Ishikawa (cell line): ENCODE measurements around the gene PKIG.

Source experiments
- CEBPB ChIP-seq: IDR thresholded peaks from 2 replicates; pipeline ENCODE4 v1.6.1; 2012
- CREB1 ChIP-seq: IDR thresholded peaks from 2 replicates; pipeline ENCODE4 v1.6.1; 2012; ENCODE audit warnings: low read depth
- EGR1 ChIP-seq: IDR thresholded peaks from 2 replicates; pipeline ENCODE4 v1.6.1; 2012
- EP300 ChIP-seq: IDR thresholded peaks from 2 replicates; pipeline ENCODE4 v1.6.1; 2012; ENCODE audit warnings: borderline replicate concordance
- FOXM1 ChIP-seq: IDR thresholded peaks from 2 replicates; pipeline ENCODE4 v1.6.1; 2012; ENCODE audit warnings: low read depth, borderline replicate concordance
- NFIC ChIP-seq: IDR thresholded peaks from 2 replicates; pipeline ENCODE4 v1.6.1; 2012
- RAD21 ChIP-seq: IDR thresholded peaks from 2 replicates; pipeline ENCODE4 v1.6.1; 2012; ENCODE audit warnings: low read depth
- TAF1 ChIP-seq: IDR thresholded peaks from 2 replicates; pipeline ENCODE4 v1.6.1; 2012; ENCODE audit warnings: low read depth, mild to moderate bottlenecking
- TCF12 ChIP-seq: IDR thresholded peaks from 2 replicates; pipeline ENCODE4 v1.6.1; 2012; ENCODE audit warnings: low read depth
- TEAD4 ChIP-seq: IDR thresholded peaks from 2 replicates; pipeline ENCODE4 v1.6.1; 2012
- YY1 ChIP-seq: IDR thresholded peaks from 2 replicates; pipeline ENCODE4 v1.6.1; 2012; ENCODE audit warnings: low read depth
- ZBTB7A ChIP-seq: IDR thresholded peaks from 2 replicates; pipeline ENCODE4 v1.6.1; 2012; ENCODE audit warnings: low read depth
- TF ChIP-seq, protein P1 (sequence below): IDR thresholded peaks from 2 replicates; pipeline ENCODE4 v1.6.1; 2012
- TF ChIP-seq, protein P2 (sequence below): IDR thresholded peaks from 2 replicates; pipeline ENCODE4 v1.6.1; 2012
- TF ChIP-seq, protein P3 (sequence below): IDR thresholded peaks from 2 replicates; pipeline ENCODE4 v1.6.1; 2012; ENCODE audit warnings: low read depth, mild to moderate bottlenecking

PKIG gene

DNA sequence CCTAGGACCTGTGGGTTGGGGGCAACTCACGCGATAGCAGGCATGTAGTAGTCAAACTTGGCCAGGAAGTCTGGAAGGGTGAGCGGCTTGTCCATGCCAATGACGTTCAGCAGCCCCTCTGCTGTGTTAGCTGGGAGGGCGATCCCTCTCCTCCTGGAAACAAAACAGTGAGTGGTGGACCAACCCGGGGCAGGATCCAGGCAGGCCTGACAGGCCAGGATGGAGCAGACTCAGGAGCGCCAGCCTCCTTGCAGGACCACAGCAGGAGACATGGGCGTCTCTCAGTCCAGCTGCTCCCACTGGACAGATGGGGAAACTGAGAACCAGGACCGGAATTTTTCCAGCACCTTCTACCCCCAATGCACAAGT lies 46.6 kb downstream of the PKIG start:
- TF ChIP-seq ZBTB7A = no peak

DNA sequence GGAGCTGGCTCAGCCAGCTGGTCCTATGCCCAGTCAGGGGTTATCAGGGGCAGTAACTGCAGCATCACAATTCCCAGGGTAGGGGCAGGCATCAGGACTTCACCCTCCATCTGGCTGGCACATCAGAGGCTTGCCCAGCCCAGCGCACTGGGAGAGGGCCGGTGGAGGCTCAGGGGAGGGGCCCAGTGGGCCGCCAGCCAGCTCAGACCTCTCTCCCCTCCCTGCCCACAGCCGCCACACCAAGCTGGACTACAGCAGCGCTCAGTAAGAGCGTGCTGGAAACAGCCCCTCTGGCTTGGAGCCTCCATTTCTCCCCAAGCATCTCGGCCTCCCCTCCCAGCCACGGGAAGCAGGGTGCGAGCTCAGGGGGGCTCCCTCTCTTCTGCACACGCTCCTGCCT lies 47.2 kb downstream of the PKIG start:
- TF ChIP-seq FOXM1 (no peak), CREB1 (no peak), YY1 (no peak), RAD21 (no peak), TCF12 (no peak), ZBTB7A (no peak), TAF1 (no peak), EP300 (no peak), NFIC (no peak), EGR1 (no peak), CEBPB (no peak), TEAD4 (no peak)
- TF ChIP-seq, protein P1, sequence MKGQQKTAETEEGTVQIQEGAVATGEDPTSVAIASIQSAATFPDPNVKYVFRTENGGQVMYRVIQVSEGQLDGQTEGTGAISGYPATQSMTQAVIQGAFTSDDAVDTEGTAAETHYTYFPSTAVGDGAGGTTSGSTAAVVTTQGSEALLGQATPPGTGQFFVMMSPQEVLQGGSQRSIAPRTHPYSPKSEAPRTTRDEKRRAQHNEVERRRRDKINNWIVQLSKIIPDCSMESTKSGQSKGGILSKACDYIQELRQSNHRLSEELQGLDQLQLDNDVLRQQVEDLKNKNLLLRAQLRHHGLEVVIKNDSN = no peak
- TF ChIP-seq, protein P2, sequence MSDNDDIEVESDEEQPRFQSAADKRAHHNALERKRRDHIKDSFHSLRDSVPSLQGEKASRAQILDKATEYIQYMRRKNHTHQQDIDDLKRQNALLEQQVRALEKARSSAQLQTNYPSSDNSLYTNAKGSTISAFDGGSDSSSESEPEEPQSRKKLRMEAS = no peak
- TF ChIP-seq, protein P3, sequence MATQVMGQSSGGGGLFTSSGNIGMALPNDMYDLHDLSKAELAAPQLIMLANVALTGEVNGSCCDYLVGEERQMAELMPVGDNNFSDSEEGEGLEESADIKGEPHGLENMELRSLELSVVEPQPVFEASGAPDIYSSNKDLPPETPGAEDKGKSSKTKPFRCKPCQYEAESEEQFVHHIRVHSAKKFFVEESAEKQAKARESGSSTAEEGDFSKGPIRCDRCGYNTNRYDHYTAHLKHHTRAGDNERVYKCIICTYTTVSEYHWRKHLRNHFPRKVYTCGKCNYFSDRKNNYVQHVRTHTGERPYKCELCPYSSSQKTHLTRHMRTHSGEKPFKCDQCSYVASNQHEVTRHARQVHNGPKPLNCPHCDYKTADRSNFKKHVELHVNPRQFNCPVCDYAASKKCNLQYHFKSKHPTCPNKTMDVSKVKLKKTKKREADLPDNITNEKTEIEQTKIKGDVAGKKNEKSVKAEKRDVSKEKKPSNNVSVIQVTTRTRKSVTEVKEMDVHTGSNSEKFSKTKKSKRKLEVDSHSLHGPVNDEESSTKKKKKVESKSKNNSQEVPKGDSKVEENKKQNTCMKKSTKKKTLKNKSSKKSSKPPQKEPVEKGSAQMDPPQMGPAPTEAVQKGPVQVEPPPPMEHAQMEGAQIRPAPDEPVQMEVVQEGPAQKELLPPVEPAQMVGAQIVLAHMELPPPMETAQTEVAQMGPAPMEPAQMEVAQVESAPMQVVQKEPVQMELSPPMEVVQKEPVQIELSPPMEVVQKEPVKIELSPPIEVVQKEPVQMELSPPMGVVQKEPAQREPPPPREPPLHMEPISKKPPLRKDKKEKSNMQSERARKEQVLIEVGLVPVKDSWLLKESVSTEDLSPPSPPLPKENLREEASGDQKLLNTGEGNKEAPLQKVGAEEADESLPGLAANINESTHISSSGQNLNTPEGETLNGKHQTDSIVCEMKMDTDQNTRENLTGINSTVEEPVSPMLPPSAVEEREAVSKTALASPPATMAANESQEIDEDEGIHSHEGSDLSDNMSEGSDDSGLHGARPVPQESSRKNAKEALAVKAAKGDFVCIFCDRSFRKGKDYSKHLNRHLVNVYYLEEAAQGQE = no peak

DNA sequence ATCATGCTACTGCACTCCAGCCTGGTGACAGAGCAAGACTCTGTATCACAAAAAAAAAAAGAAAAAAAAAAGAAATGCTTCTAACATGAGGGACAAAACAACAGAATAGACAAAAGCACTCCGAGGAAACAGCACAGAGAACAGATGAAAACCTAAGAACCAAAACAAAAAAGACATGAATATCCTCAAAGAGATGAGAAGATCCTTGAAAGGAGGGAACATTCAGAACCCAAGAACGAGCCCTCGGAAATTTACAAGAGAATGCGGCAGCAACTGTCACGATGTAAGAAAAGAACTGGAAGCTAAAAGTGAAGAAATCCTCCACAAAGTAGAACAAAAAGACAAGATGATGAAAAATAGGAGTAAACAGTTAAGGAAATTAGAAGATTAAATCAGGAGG lies 47.9 kb downstream of the PKIG start:
- TF ChIP-seq TAF1 (no peak), FOXM1 (no peak), TEAD4 (no peak), NFIC (no peak), CREB1 (no peak), CEBPB (no peak), RAD21 (no peak), EGR1 (no peak)
- TF ChIP-seq, protein P3 = no peak
- TF ChIP-seq, protein P2 = no peak

DNA sequence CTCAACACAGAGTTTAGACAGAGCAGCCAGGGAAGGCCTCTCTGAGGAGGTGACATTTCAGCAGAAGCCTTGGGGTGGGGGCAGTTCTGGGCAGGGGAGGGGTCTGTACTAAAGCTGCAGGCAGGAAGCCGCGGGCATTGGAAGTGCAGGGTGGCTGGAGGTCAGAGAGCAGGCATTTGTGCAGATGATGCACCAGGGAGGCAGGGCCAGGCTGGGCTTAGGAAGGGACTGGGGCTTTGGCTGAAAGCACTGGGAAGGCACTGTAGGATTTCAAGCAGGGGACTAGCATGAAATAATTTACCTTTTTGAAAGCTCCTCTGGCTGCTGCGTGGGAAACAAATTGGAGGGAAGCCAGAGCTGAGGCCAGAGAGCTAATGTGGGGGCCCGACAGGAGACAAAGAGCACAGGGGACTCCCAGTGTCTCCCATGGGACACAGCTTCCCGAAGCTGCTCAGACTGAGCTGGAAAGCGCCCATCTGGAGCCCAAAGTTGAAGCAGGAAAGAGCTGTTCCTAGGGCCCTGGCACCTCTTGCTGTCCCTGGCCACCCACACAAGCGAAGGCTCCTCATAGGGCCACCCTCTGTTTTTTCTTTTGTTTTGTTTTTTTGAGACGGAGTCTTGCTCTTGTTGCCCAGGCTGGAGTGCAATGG lies 49.8 kb downstream of the PKIG start:
- TF ChIP-seq ZBTB7A = no peak
- TF ChIP-seq TCF12 = no peak
- TF ChIP-seq TEAD4 = no peak
- no peak for TF ChIP-seq TAF1
- no peak for TF ChIP-seq EP300
- TF ChIP-seq, protein P3 = no peak
- TF ChIP-seq, protein P1 = no peak
- no peak for TF ChIP-seq YY1

DNA sequence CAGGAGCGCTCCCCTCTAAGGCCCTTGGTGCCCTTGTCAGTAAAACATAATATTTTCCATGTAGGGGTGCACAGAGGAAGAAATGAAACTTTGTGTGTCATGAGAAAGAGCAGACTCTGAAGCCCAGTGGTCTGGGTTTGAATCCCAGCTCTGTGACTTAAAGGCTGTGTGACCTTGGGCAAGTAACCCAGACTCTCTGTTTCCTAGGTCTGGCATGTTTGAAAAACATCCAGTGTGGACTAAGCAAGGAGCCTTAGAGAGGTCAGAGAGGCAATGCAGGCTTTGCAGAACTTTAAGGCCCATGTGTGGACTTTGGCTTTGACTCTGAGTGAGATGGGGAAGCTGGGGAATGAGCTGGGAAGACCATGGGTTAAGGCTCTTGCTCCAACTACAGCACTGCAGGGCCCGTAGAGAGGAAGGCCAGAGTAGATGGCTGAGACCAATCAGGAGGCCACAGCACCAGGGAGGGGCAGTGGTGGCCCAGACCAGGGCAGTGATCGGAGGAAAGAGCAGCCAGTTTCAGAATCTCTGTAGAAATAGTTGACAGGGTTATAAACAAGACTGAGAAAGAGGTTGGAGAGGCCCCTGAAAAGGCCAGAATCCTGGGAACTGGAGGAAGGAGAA lies 50.9 kb downstream of the PKIG start:
- TF ChIP-seq NFIC (no peak), TEAD4 (no peak), EP300 (no peak), TAF1 (no peak), ZBTB7A (no peak), CREB1 (no peak)
- TF ChIP-seq, protein P3 = no peak
- TF ChIP-seq, protein P2 = no peak
